SK-N-SH treated with all-trans-retinoic acid at 6 μM for 48 hours (cell line): ENCODE results near the gene NKX6-2.

Experiments used
- ATAC-seq: fragments of 200-7000 bp; cut with Tn5 transposase; 3 replicates; pipeline ENCODE4 v1.9.1; 2020; ENCODE audit warnings: mild to moderate bottlenecking, moderate library complexity
- ARNTL ChIP-seq: fragments of 450-650 bp; formaldehyde crosslinking; IDR thresholded peaks from 2 replicates; pipeline ENCODE4 v1.5.0; 2020; ENCODE audit warnings: low read depth, mild to moderate bottlenecking, moderate library complexity, borderline replicate concordance
- BACH2 ChIP-seq: fragments of 250-450 bp; sonication (Bioruptor Pico); IDR thresholded peaks from 2 replicates; pipeline ENCODE4 v1.9.0; 2021; ENCODE audit warnings: mild to moderate bottlenecking, borderline replicate concordance
- CSDC2 ChIP-seq: fragments of 250-450 bp; sonication (Bioruptor Pico); IDR thresholded peaks from 2 replicates; pipeline ENCODE4 v1.5.0; 2020; ENCODE audit warnings: mild to moderate bottlenecking, moderate library complexity
- ESRRG ChIP-seq: fragments of 250-450 bp; sonication (Bioruptor Pico); IDR thresholded peaks from 2 replicates; pipeline ENCODE4 v1.6.1; 2021; ENCODE audit warnings: mild to moderate bottlenecking
- OSR1 ChIP-seq: fragments of 250-450 bp; sonication (Bioruptor Pico); IDR thresholded peaks from 2 replicates; pipeline ENCODE4 v1.8.0; 2022; ENCODE audit warnings: moderate library complexity, mild to moderate bottlenecking, inconsistent platforms
- PPARA ChIP-seq: fragments of 250-450 bp; sonication (Bioruptor Pico); IDR thresholded peaks from 2 replicates; pipeline ENCODE4 v1.5.0; 2020; ENCODE audit warnings: mild to moderate bottlenecking, borderline replicate concordance
- RARB ChIP-seq: fragments of 250-450 bp; sonication (Bioruptor Pico); IDR thresholded peaks from 2 replicates; pipeline ENCODE4 v1.8.0; 2021; ENCODE audit warnings: mild to moderate bottlenecking, moderate library complexity
- SNAI2 ChIP-seq: fragments of 250-450 bp; sonication (Bioruptor Pico); IDR thresholded peaks from 2 replicates; pipeline ENCODE4 v1.5.0; 2020; ENCODE audit warnings: mild to moderate bottlenecking, moderate library complexity
- TCF4 ChIP-seq: fragments of 250-450 bp; sonication (Bioruptor Pico); IDR thresholded peaks from 2 replicates; pipeline ENCODE4 v1.8.0; 2021; ENCODE audit warnings: mild to moderate bottlenecking, moderate library complexity, borderline replicate concordance
- TOX ChIP-seq: fragments of 250-450 bp; sonication (Bioruptor Pico); IDR thresholded peaks from 2 replicates; pipeline ENCODE4 v1.8.0; 2021; ENCODE audit warnings: mild to moderate bottlenecking, moderate library complexity, borderline replicate concordance
- ZC3H10 ChIP-seq: fragments of 250-450 bp; sonication (Bioruptor Pico); IDR thresholded peaks from 2 replicates; pipeline ENCODE4 v1.5.1; 2021; ENCODE audit warnings: mild to moderate bottlenecking, moderate library complexity
- ZFP3 ChIP-seq: fragments of 250-450 bp; sonication (Bioruptor Pico); IDR thresholded peaks from 2 replicates; pipeline ENCODE4 v1.5.0; 2020; ENCODE audit warnings: mild to moderate bottlenecking, moderate library complexity
- ZFP30 ChIP-seq: fragments of 450-650 bp; formaldehyde crosslinking; IDR thresholded peaks from 2 replicates; pipeline ENCODE4 v1.5.0; 2022; ENCODE audit warnings: mild to moderate bottlenecking, moderate library complexity
- ZNF565 ChIP-seq: fragments of 450-650 bp; formaldehyde crosslinking; conservative IDR thresholded peaks from 2 replicates; pipeline ENCODE4 v1.5.0; 2020; ENCODE audit warnings: low read depth, mild to moderate bottlenecking, moderate library complexity
- ZNF8 ChIP-seq: fragments of 450-650 bp; formaldehyde crosslinking; IDR thresholded peaks from 2 replicates; pipeline ENCODE4 v1.5.0; 2020; ENCODE audit warnings: mild to moderate bottlenecking, moderate library complexity
- TF ChIP-seq, protein P1 (sequence below): fragments of 250-450 bp; sonication (Bioruptor Pico); IDR thresholded peaks from 2 replicates; pipeline ENCODE4 v1.5.1; 2021; ENCODE audit warnings: mild to moderate bottlenecking, moderate library complexity
- TF ChIP-seq, protein P2 (sequence below): fragments of 250-450 bp; sonication (Bioruptor Pico); IDR thresholded peaks from 2 replicates; pipeline ENCODE4 v1.5.1; 2020; ENCODE audit warnings: low read depth, mild to moderate bottlenecking, moderate library complexity
- TF ChIP-seq, protein P3 (sequence below): fragments of 250-450 bp; sonication (Bioruptor Pico); IDR thresholded peaks from 2 replicates; pipeline ENCODE4 v1.8.0; 2020; ENCODE audit warnings: mild to moderate bottlenecking, moderate library complexity, borderline replicate concordance
- TF ChIP-seq, protein P4 (sequence below): fragments of 250-450 bp; sonication (Bioruptor Pico); IDR thresholded peaks from 2 replicates; pipeline ENCODE4 v1.5.0; 2020; ENCODE audit warnings: mild to moderate bottlenecking, moderate library complexity

The NKX6-2 gene

DNA sequence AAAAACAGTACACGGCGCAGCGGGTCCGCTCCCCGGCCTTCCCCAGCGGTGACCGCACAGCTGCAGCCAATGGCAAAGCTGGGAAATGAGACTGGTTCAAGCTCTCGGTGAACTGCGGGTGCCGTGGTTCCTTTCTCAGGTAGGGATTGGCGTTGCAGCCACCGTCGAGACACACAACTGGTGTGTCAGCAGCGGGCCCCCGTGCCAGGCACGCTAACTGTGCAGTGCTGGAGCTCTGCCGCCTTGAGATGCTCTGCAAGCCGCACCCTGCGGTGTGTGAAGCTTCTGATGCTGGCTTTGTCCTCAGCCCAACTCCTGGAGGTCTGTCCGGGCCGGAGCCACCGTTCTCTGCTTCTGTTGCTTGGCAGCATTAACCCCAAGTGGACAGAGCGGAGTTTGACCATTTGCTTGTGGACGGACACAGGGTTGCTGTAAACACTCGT lies 20.6 kb upstream of the NKX6-2 start:
- no peak for ATAC-seq
- TF ChIP-seq RARB (CRISPR knock-in tag) (no peak), PPARA (CRISPR knock-in tag) (no peak), OSR1 (CRISPR knock-in tag) (no peak), ARNTL (CRISPR knock-in tag) (no peak), TOX (no peak), SNAI2 (CRISPR knock-in tag) (no peak), BACH2 (CRISPR knock-in tag) (no peak)
- TF ChIP-seq, protein P1, sequence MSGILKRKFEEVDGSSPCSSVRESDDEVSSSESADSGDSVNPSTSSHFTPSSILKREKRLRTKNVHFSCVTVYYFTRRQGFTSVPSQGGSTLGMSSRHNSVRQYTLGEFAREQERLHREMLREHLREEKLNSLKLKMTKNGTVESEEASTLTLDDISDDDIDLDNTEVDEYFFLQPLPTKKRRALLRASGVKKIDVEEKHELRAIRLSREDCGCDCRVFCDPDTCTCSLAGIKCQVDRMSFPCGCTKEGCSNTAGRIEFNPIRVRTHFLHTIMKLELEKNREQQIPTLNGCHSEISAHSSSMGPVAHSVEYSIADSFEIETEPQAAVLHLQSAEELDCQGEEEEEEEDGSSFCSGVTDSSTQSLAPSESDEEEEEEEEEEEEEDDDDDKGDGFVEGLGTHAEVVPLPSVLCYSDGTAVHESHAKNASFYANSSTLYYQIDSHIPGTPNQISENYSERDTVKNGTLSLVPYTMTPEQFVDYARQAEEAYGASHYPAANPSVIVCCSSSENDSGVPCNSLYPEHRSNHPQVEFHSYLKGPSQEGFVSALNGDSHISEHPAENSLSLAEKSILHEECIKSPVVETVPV (CRISPR knock-in tag): no peak
- TF ChIP-seq, protein P2, sequence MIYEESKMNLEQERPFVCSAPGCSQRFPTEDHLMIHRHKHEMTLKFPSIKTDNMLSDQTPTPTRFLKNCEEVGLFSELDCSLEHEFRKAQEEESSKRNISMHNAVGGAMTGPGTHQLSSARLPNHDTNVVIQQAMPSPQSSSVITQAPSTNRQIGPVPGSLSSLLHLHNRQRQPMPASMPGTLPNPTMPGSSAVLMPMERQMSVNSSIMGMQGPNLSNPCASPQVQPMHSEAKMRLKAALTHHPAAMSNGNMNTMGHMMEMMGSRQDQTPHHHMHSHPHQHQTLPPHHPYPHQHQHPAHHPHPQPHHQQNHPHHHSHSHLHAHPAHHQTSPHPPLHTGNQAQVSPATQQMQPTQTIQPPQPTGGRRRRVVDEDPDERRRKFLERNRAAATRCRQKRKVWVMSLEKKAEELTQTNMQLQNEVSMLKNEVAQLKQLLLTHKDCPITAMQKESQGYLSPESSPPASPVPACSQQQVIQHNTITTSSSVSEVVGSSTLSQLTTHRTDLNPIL: no peak
- TF ChIP-seq, protein P3, sequence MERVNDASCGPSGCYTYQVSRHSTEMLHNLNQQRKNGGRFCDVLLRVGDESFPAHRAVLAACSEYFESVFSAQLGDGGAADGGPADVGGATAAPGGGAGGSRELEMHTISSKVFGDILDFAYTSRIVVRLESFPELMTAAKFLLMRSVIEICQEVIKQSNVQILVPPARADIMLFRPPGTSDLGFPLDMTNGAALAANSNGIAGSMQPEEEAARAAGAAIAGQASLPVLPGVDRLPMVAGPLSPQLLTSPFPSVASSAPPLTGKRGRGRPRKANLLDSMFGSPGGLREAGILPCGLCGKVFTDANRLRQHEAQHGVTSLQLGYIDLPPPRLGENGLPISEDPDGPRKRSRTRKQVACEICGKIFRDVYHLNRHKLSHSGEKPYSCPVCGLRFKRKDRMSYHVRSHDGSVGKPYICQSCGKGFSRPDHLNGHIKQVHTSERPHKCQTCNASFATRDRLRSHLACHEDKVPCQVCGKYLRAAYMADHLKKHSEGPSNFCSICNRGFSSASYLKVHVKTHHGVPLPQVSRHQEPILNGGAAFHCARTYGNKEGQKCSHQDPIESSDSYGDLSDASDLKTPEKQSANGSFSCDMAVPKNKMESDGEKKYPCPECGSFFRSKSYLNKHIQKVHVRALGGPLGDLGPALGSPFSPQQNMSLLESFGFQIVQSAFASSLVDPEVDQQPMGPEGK: no peak

DNA sequence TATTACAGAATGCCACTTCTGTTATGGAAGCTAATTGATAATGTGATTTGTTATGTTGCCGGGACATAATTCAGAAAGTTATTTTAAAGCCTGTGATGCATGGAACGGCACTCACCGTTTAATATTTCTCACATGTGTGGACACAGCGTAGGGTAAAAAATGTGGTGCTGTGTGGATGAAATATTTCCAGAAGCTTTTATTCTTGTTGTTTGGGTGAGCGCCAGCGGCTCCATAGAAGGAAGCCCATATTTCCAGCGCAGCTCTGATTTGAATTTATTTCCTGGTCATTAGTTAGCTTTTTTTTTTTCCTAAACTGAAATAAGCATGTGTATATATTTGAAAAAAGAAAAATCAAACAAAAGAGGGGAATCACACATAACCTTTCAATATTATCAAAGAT lies 20.2 kb upstream of the NKX6-2 start:
- no peak for TF ChIP-seq BACH2 (CRISPR knock-in tag)
- TF ChIP-seq ZC3H10 (CRISPR knock-in tag): no peak
- TF ChIP-seq ARNTL (CRISPR knock-in tag): no peak
- no peak for TF ChIP-seq ZFP30 (CRISPR knock-in tag)
- TF ChIP-seq, protein P4, sequence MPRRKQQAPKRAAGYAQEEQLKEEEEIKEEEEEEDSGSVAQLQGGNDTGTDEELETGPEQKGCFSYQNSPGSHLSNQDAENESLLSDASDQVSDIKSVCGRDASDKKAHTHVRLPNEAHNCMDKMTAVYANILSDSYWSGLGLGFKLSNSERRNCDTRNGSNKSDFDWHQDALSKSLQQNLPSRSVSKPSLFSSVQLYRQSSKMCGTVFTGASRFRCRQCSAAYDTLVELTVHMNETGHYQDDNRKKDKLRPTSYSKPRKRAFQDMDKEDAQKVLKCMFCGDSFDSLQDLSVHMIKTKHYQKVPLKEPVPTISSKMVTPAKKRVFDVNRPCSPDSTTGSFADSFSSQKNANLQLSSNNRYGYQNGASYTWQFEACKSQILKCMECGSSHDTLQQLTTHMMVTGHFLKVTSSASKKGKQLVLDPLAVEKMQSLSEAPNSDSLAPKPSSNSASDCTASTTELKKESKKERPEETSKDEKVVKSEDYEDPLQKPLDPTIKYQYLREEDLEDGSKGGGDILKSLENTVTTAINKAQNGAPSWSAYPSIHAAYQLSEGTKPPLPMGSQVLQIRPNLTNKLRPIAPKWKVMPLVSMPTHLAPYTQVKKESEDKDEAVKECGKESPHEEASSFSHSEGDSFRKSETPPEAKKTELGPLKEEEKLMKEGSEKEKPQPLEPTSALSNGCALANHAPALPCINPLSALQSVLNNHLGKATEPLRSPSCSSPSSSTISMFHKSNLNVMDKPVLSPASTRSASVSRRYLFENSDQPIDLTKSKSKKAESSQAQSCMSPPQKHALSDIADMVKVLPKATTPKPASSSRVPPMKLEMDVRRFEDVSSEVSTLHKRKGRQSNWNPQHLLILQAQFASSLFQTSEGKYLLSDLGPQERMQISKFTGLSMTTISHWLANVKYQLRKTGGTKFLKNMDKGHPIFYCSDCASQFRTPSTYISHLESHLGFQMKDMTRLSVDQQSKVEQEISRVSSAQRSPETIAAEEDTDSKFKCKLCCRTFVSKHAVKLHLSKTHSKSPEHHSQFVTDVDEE (CRISPR knock-in tag): no peak
- TF ChIP-seq, all 23 proteins: peak for 0

DNA sequence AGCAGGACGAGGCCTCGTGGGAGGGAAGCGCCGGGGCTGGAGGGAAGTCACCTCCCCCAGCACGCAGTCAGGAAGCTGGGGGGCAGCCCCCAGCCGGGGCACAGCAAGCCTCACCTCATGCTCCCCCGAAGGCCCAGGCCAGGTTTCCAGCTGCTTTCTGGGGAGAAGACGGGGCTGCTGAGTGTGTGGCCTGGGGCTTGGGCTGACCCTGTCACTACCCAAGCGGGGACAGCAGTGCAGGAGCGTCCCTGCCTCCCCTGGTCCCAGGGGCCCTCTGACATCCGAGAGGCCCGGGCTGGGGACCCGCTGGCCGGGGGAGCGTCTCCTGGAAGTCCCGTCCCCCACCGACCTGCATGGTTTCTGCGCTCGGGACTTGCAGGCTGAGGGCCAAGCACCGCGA lies 19.7 kb upstream of the NKX6-2 start:
- no peak for ATAC-seq
- no peak for TF ChIP-seq ZC3H10 (CRISPR knock-in tag)
- TF ChIP-seq ARNTL (CRISPR knock-in tag): no peak
- TF ChIP-seq PPARA (CRISPR knock-in tag): no peak
- no peak for TF ChIP-seq OSR1 (CRISPR knock-in tag)
- no peak for TF ChIP-seq TOX
- TF ChIP-seq ZNF565 (CRISPR knock-in tag): no peak
- TF ChIP-seq, protein P2: no peak
- TF ChIP-seq ZFP3: no peak
- no peak for TF ChIP-seq SNAI2 (CRISPR knock-in tag)
- TF ChIP-seq, protein P1 (CRISPR knock-in tag): no peak
- TF ChIP-seq, protein P4 (CRISPR knock-in tag): no peak
- TF ChIP-seq TCF4: no peak
- TF ChIP-seq ZNF8 (CRISPR knock-in tag): no peak
- TF ChIP-seq ESRRG (CRISPR knock-in tag): no peak
- TF ChIP-seq CSDC2 (CRISPR knock-in tag): no peak
- TF ChIP-seq RARB (CRISPR knock-in tag): no peak
- TF ChIP-seq ZFP30 (CRISPR knock-in tag): no peak
- no peak for TF ChIP-seq BACH2 (CRISPR knock-in tag)

More for the DNA sequence above, 20.2 kb upstream of the NKX6-2 start:
- no peak for ATAC-seq
